ENCODE results near the gene CHRDL1. TPM values are rescaled to one million over a fixed set of nuclear protein-coding genes. Genes with fewer than 3 reads are reported as not detected.
"Not testable (repeated sequence)": the region's sequence is repeated elsewhere in the genome, so short reads cannot be mapped to it uniquely, and the experiment has no call there.

Gene CHRDL1
- 17.8 and 19.7 TPM in 2 replicates for total RNA-seq
- long read RNA-seq, partial matches to known transcripts = 2 of 13 reads
- long read RNA-seq, other reads (novel, unspliced or antisense) = 8 of 13 reads

DNA sequence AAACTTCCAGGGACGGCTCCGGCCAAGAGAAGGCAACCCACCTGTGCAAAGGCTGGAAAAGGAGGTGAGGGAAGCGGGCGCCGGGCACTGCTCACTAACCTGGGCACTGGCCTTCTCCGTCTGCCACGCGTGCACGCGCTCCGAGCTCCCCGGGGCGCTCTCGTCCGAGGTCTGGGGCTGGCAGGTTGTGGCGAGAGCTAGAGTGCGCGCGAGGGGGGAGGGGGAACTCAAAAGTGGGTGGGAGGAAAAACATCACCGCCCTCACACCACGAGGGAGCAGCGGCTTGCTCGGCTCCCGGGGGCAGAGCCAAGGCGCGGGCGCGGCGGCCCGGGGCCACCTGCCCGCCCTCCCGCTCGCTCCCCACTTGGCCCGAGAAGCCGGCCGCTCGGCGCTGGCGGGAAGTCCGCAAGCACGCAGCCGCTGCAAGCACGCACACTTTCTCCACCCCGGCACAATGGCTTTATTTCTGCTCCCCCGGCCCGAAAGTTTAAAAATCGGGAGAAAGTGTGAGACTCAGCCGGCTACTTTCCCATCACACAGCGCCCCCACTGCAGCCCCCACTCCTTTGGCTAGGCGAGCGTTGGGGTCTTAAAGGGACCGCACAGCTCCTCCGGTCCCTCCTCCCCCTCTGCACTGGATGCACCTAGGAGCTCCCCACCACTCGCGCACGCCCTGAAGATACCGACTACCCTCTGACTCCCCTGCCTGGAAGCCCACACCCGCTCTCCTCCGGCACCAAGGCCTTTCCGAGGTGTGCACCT is at the start of gene CHRDL1:
Gene CHRDL1 (minus strand): TSS at position 173 of the 762 bp plus-strand sequence. CDS start 3,636 bp downstream, outside the sequence.
- TF ChIP-seq CTCF (IDR thresholded peaks at IDR 0.05; ENCODE audit: unreplicated experiment) = no peak
- Mint-ChIP-seq H3K36me3 (ENCODE audit: insufficient read depth) (peaks cover 1% of the 10 kb centered on the region), H3K4me3 (ENCODE audit: low read depth) (peak within 1 kb of the TSS; percentile 84), H3K9me3 (ENCODE audit: low read depth) (no peaks in the 10 kb centered on the region), H3K4me1 (ENCODE audit: low read depth) (peaks cover 7% of the 10 kb centered on the region), H3K27ac (peak within 1 kb of the TSS; percentile 85), H3K27me3 (peaks cover 29% of the 10 kb centered on the region)
- DNase-seq (ENCODE audit: low spot score, unreplicated experiment) = peak; percentile 51

DNA sequence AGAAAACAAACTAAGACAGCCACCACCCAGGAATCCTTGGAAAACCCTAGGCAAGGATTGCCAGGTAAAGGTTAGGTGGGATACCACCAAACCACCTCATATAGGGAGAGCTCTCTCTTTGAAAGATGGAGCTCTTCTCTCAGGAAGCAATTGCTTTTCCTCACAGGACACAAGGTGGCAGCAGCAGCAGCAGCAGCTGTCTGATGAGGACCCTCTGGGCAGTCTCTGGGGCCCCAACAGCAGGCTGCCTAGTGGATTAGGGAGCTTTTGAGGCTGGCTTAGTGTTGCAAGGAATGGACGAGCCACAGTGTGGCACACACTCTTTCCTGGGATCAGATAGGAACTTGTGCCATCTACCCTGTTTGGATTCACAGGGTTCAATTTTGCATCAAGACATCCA is 41.4 kb upstream of the CHRDL1 start:
- TF ChIP-seq CTCF (IDR thresholded peaks at IDR 0.05; ENCODE audit: unreplicated experiment) = peak; percentile 58
- no peak for DNase-seq (ENCODE audit: low spot score, unreplicated experiment)
- Mint-ChIP-seq H3K36me3 (ENCODE audit: insufficient read depth) (no peaks in the 10 kb centered on the region), H3K4me1 (ENCODE audit: low read depth) (no peaks in the 10 kb centered on the region), H3K27ac (no peak overlapping the region), H3K4me3 (ENCODE audit: low read depth) (no peak overlapping the region), H3K9me3 (ENCODE audit: low read depth) (no peaks in the 10 kb centered on the region), H3K27me3 (no peaks in the 10 kb centered on the region)

- H3K4me1 Mint-ChIP-seq (ENCODE audit: low read depth) = no peaks in the 10 kb centered on the region
- H3K9me3 Mint-ChIP-seq (ENCODE audit: low read depth) = no peaks in the 10 kb centered on the region
- no peak for TF ChIP-seq CTCF (IDR thresholded peaks at IDR 0.05; ENCODE audit: unreplicated experiment)
- H3K27ac Mint-ChIP-seq = no peak overlapping the region
- H3K4me3 Mint-ChIP-seq (ENCODE audit: low read depth) = no peak overlapping the region
- DNase-seq (ENCODE audit: low spot score, unreplicated experiment) = no peak
- no peaks in the 10 kb centered on the region for H3K36me3 Mint-ChIP-seq (ENCODE audit: insufficient read depth)
- H3K27me3 Mint-ChIP-seq = no peaks in the 10 kb centered on the region
These were observed 40.8 kb upstream of the CHRDL1 start for GRCh38 chrX:110836451-110836850.

- Mint-ChIP-seq H3K27ac (no peak overlapping the region), H3K4me3 (ENCODE audit: low read depth) (no peak overlapping the region), H3K9me3 (ENCODE audit: low read depth) (no peaks in the 10 kb centered on the region), H3K36me3 (ENCODE audit: insufficient read depth) (no peaks in the 10 kb centered on the region), H3K4me1 (ENCODE audit: low read depth) (no peaks in the 10 kb centered on the region), H3K27me3 (no peaks in the 10 kb centered on the region)
- DNase-seq (ENCODE audit: low spot score, unreplicated experiment) = no peak
- TF ChIP-seq CTCF (IDR thresholded peaks at IDR 0.05; ENCODE audit: unreplicated experiment) = no peak
These were observed 40.4 kb upstream of the CHRDL1 start for GRCh38 chrX:110836001-110836400.

DNA sequence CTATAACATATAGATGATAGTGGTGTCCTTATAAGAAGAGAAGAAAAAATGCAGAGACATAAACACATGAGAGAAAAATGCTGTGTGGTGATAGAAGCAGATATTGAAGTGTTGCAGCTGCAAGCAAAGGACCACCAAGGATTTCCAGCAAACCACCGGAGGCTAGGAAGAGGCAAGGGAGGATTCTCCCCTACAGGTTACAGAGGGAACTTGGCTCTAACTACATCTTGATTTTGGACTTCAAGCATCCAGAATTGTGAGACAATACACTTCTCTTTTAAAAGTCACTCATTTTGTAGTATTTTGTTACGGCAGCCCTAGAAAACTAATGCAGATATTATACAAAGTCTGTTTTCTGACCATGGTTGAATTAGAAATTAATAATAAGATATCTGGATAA is 30.4 kb upstream of the CHRDL1 start:
- H3K27me3 Mint-ChIP-seq = no peaks in the 10 kb centered on the region
- peaks cover 3% of the 10 kb centered on the region for H3K4me1 Mint-ChIP-seq (ENCODE audit: low read depth)
- peak; percentile 18 for TF ChIP-seq CTCF (IDR thresholded peaks at IDR 0.05; ENCODE audit: unreplicated experiment)
- no peak overlapping the region for H3K27ac Mint-ChIP-seq
- no peak overlapping the region for H3K4me3 Mint-ChIP-seq (ENCODE audit: low read depth)
- DNase-seq (ENCODE audit: low spot score, unreplicated experiment) = no peak
- H3K9me3 Mint-ChIP-seq (ENCODE audit: low read depth) = peaks cover 7% of the 10 kb centered on the region
- no peaks in the 10 kb centered on the region for H3K36me3 Mint-ChIP-seq (ENCODE audit: insufficient read depth)

DNA sequence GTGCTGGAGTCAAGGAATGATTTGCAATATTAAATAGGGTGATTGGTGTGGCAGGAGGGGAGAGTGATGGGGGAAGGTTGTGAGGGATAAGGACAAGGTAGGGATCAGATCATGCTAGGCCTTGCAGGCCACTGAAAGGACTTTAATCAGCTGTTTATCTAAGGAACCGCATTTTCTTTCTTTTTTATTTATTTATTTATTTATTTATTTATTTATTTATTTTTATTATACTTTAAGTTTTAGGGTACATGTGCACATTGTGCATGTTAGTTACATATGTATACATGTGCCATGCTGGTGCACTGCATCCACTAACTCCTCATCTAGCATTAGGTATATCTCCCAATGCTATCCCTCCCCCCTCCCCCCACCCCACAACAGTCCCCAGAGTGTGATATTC is 20.9 kb upstream of the CHRDL1 start:
- DNase-seq (ENCODE audit: low spot score, unreplicated experiment); H3K27ac Mint-ChIP-seq; H3K9me3 Mint-ChIP-seq (ENCODE audit: low read depth); H3K36me3 Mint-ChIP-seq (ENCODE audit: insufficient read depth); H3K4me3 Mint-ChIP-seq (ENCODE audit: low read depth); H3K27me3 Mint-ChIP-seq; H3K4me1 Mint-ChIP-seq (ENCODE audit: low read depth): not testable (repeated sequence)
